NCI-H1436 (cell line): ENCODE measurements around the gene ZNF414.
"Not testable (repeated sequence)": the region's sequence is repeated elsewhere in the genome, so short reads cannot be mapped to it uniquely, and the experiment has no call there.

Experiments
- DNase-seq: peaks from one replicate; lab custom pipeline; 2025; lab: John Stamatoyannopoulos, UW

Gene ZNF414, protein sequence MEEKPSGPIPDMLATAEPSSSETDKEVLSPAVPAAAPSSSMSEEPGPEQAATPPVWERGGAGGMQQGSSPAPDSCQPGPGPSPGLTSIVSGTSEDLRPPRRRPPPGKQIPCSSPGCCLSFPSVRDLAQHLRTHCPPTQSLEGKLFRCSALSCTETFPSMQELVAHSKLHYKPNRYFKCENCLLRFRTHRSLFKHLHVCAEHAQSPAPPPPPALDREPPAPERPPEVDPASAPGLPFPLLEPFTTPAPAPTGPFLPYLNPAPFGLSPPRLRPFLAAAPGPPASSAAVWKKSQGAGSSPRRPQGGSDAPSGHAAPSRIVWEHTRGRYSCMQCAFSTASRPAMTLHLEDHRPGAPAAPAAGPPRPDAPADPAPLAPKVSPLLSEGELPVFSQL

DNA sequence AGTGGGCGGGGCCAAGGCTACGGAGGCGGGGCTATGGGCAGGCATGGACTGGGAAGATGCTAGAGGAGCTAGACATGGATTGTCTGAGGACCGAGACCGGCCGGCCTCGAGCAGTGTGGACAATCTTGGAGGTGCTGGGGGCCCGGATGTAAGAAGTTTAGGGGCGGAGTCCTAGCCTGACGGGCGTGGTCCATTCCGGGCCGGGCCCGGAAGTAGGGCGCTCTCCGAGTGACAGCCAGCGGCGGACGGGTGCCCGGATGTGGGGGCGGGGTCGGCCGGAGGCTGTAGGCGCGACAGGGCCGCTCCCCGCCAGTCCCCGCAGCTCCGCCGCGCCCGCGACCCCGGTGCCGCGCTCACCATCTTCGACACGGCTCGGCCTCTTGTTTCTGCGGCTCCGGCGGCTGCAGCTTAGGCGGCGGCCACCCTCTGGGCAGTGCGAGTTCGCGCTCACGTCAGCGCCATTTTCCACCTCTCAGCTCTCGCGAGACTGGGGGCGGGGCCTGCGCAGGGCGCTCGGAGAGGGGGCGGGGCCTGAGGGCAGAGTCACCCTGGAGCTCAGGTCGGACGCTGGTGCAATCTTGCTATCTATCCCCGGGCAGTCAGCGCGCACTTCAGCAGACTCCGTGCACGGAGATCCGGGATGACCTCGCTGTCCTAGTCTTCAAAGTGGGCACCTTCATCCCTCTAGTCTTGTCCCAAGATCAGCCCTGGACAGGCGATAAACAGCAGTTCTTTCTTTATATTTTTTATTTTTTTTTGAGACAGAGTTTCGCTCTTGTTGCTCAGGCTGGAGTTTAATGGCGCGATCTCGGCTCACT is at the start of gene ZNF414:
Gene ZNF414 (minus strand): TSS at position 481 of the 818 bp plus-strand sequence. CDS start 121 bp downstream, at position 360.
- DNase-seq: peak; percentile 94

DNA sequence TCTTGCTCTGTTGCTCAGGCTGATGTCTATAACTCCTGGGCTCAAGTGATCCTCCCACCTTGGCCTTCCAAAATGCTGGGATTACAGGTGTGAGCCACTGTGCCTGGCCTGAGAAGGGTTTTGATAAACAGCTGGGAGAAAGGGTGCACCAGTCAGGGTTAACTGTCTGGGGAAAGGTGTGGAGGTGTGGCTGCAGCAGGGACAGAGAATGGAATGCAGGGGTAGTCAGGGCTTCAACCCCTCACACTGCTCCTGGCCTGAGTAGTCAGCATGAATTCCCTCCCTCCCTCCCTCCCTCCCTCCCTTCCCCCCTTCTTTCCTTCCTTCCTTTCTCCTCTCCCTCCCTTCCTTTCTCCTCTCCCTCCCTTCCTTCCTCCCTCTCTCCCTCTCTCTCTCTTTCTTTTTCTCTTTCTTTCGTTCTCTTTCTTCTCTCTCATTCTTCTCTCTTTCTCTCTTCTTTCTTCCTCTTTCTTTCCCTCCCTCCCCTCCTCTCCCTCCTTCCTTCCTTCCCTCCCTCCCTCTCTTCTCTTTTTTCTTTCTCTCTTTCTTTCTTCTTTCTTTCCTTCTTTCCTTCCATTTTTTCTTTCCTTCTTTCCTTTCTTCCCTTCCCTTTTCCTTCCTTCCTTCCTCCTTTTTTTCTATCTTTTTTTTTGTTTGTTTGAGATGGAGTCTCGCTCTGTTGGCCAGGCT is 47.3 kb upstream of the ZNF414 start:
- DNase-seq: no peak

DNA sequence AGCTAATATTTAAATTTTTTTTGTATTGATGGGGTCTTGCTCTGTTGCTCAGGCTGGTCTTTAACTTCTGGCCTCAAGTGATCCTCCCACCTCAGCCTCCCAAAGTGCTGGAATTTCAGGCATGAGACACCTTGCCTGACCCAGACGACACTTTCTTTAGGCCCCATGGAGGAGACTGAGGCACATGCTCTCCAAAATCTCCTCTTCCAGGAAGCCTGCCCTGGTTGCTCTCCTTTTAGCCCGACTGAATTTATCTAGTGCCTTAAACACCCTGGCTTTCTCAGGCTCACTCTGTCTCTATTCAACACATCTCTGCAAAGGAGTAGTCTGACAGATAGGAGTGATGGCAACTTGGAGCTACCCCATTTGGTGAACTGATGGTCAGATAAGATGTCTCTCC is 44.4 kb upstream of the ZNF414 start:
- DNase-seq: no peak

DNA sequence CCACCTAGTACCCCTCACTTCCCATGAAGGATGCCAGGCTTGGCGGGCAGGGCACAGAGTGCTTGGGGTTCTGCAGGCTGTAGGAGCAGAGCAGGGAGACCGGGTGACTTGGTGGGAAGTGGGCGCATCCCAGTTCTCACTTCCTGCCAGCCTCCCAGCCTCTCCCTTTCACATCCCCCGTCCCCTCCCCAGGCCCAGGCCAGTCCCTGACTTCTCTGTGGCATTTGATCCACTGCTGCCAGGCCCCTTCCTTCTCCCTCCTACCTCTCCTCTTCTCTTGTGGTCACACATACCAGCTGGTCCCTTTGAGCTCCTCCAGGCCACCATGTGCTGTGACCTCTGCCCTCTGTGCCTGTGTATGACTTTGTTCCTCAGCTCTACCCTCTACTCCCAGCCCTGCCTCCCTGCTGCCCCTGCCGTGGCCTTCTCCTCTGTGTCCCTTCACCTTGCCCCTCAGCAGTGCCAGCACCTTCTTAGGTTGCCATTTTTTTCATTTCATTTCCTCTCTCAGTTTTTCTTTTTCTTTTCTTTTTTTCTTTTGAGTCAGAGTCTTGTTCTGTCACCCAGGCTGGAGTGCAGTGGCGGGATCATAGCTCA is 43.8 kb upstream of the ZNF414 start:
- no peak for DNase-seq

DNA sequence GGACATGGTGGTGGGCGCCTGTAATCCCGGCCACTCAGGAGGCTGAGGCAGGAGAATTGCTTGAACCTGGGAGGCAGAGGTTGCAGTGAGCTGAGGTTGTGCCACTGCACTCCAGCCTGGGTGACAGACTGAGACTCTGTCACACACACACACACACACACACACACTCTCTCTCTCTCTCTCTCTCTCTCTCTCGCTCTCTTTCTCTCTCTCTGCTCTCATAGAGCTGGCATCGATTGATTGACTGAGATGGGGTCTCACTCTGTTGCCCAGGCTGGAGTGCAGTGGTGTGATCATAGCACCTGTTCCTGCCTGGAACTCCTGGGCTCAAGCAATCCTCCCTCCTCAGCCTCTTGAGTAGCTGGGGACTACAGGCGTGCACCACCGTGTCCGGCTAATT is 39.8 kb upstream of the ZNF414 start:
- not testable (repeated sequence) for DNase-seq

DNA sequence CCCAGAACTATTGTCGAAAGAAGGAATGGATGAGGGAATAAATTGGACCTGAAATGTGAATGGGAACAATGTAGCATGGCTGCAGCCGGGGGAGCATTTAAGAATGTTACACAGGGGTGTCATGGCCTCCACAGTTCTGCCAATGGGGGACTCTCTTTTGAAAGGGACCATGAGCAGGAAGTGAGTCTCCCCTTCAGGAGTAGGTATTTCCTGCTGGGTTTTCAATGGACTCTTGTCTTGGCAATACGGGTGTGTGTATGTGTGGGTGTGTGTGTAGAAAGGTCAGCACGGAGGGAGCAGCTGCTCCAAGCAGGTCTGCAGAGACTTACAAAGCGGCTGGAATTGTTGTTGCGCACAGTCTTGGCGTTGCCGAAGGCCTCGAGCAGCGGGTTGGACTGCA is 38.8 kb upstream of the ZNF414 start:
- DNase-seq: no peak

DNA sequence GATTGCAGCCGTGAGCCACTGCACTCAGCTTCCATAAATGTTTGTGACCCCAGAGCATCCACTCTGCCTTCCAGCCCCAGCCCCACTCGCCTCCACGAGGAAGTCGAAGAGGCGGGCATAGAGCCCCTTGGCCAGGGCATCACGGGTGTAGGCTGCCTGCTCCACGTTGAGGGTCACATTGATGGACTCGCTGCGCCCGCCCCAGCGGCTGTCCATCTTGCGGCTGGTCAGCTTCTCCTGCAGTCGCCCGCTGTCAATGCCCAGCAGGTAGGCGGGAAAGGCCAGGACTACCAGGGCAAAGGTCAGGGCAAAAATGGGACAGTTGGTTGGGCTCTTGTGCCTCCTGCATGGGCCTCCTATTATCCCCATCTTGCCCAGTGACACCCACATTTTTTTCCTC is 36.1 kb upstream of the ZNF414 start:
- DNase-seq: no peak

DNA sequence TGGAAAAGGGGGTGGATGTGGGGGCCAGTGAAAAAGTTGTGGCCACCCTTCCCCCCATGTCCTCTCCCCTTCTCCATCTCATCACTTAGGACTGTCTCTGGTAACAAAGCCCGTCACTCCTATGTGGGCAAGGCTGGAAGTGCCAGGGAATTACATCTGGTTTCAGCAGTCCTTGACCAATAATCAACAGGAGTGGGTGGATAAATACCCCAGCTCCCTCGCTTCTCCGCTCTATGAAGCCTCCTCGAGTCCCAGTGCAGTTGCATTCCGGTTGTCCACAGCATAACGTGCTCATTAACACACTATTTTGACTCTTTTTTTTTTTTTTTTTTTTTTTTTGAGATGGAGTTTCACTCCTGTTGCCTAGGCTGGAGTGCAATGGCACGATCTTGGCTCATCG is 31.8 kb upstream of the ZNF414 start:
- no peak for DNase-seq

DNA sequence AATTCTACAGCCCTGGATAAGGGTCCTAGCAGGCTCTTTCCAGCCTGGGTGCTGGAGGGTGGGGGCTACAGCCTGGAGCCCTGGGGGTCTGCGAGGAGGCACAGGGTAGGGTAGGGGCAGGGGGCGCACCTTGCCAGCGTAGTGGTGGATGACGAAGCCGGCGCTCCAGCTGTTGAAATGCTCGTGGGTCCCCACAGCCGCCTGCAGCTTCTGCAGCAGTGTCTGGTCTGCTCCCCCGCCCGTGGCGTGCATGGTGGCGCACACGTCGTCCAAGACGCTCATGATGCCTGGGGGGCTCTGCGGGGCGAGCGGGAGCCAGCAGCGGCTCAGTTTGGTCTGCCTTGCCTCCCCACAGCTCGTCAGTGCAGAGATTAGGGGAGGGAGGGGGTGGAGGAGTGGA is 30.2 kb upstream of the ZNF414 start:
- DNase-seq: no peak

DNA sequence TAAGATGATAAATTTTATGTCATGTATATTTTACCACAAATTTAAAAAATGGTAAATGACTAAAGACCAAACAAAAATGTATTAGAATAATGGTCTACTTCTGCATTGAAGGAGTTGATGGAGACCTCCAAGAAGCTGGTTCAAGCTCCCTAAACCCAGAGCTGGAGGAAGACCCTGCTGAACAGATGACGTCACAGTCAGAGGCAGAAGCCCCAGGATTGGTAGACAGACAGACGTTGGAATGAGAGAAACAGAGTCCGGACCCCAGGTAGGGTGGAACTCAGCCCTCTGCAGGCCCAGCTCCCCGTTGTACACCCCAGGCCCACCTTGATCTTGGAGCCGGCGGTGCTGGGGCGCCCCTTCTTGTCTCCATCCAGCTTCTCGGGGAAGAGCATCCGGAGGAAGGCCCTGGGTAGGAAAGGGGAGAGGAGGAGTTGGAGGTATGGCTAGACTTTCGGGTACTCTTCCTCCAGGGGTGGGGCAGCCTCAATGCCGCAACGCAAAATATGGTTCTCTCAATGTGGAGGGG is 25.7 kb upstream of the ZNF414 start:
- DNase-seq: no peak

DNA sequence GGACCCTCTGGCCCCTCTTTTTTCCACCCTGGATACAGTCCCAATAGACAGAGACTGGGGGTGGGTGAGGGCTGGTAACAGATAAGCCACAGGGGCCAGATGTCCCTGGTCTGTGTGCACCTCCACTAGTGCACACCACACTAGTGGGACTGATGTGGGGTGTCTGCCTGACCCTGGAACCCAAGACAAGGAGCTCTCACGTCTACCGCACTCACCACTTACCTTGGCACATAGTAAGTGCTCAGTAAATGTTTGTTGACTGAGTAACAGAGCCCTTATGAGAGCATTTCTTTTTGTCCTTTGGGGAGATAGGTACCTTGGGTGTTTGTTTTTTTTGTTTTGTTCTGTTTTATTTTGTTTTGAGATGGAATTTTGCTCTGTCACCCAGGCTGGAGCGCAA is 23.1 kb upstream of the ZNF414 start:
- DNase-seq: no peak

DNA sequence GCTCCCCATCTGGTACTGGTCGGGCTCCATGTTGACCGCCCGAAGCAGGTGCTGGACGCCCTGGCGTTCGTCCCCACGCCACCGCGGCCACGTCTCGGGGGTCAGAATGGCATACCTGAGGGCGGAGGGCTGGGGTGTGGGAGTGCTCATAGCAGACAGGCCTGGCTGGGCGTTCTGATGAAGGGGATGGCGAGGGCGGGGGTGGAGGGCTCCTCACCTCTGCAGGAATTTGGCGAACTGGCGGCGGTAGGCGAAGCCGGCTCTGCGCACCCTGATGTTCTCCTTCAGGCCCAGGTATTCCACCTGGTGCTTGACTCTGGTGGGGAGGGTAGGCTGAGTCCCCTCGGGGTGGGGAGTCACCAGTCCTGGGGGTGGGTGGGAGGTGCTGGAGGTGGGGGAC is 22.3 kb upstream of the ZNF414 start:
- no peak for DNase-seq

DNA sequence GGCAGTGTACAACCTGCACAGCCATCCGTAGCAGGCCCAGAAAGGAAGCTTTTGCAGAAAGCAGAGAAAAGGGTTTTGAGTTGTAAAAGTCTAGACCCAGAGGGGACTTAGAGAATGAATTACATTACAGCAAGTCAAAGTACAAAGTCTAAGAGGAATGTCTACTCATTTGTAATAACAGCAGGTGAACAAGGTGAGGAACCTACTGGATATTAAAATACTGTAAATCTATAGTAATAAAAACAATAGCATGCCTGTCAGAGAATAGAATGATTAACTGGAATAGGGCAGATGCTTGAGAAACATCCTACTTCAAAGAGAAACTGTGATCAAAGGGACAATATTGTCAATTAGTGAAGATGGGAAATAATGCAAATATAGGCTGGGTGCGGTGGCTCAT is 18.3 kb upstream of the ZNF414 start:
- no peak for DNase-seq

DNA sequence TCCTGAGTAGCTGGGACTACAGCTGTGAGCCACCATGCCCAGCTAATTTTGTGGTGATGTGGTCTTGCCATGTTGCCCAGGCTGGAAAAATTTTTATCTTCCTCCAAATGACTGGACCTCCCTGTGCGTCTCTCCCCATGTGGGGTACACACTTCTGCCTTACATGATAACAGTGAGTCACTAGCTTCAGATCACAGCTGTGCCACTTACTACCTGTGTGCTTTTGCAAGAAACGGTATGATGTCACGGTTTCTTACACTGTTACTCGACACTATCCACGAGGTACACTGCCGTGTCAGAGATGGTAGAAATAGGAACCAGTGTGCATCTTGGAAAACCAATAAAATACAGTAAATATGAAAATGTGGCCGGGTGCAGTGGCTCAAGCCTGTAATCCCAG is 17.5 kb upstream of the ZNF414 start:
- no peak for DNase-seq

DNA sequence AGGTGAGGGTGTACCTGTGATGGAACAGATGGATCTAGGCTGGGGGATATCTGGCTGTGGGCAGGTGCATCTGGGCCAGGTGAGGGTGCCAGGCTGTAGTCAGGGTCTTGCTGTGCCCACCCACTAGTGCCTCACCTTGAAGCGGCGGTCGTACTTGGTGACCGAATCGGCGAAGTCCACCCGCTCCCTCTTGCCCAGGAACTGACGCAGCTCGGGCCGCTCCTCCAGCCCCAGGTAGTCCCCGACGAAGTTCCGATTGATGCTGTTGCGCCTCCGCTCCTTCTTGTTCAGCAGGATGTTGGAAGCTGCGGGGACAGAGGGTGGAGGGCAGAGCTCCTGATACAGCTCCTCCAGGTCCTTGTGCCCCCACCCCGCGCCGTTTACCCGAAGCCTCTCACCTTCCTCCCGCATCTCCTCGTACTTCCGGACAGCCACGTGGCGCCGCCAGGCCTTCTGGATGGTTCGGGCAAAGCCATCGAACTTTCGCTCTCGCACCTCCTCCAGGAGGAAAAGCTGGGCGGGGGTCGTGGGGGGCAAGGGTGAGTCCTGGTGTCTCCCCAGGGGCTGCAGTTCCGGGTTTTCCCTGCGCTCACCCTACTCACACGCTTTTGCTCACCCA is 16.2 kb upstream of the ZNF414 start:
- no peak for DNase-seq

DNA sequence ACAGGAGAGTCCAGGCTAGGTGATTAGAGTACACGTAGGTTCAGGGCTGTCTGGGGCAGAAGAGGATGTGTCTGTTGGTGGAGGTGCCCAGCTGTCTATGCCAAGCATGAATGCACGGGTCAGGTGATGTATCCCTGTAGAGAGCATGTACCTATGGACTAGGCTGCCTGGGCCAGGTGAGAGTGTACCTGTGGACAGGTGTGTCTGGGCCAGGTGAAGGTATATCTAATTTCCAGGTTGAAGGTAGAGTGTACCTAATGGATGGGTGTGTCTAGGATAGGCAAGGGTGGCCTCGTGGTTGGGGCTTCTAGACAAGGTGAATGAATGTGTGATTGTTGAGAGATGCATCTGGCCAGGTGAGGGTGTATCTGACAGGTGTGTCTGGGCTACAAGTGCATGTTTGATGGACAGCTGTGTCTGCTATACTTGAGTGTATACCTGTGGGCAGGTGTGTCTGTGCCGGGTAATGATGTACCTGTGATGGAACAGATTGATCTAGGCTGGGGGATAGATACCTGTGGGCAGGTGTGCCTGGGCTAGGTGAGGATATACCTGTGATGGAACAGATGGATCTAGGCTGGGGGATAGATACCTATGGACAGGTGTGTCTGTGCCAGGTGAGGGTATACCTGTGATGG is 15.5 kb upstream of the ZNF414 start:
- DNase-seq: no peak

DNA sequence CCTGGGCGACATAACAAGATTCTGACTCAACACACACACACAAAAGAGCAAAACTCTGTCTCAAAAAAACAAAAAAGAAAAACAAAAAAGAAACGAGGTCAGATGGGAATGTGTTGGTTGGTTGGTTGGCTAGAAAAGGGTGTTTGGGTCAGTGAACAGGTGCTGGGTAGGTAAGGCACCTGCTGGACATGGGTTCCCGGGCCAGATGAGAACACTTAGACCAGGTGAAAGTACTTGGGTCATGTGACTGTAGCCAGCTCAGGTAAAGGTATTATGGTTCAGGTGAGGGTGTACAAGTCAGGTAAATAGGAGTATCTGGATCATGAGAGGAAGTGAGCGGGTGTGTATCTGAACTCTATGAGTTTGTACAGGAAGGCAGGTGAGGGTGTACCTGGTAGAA is 14.5 kb upstream of the ZNF414 start:
- no peak for DNase-seq

DNA sequence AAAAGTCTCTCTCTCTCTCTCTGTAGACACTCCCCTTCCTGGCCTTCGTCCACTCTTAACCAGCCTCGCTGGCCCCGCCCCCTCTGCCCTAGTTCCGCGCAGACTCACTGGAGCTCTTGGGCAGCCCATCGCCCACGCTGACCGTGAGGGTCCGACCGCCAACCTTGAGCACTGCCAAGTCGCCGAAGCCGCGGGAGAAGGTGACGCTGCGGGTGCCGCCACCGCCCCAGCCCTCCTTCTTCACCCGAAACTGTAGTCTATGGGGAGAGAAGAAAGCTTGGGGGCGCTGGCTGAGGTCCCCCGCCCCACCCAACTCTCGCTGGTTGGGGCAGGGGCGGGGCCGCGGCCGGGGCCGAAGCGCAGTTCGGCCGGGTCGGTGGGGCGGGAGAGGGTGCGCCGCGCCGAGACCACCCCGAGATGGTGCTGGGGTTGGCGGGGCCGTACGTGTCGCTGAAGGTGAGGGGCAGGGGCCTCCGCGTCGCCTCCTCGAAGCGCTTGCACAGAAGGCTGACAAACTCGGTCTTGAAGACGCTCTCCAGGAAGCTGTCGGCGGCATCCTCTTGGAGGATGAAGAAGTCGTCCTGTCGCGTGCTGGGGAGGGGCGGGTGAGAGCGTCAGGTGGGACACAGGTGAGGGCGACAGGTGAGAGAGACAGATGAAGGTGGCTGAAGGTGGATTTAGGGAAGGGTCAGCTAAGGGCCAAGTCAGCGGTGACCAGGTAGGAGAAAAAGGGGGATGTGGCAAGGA is 12.6 kb upstream of the ZNF414 start:
- DNase-seq: peak; percentile 87

DNA sequence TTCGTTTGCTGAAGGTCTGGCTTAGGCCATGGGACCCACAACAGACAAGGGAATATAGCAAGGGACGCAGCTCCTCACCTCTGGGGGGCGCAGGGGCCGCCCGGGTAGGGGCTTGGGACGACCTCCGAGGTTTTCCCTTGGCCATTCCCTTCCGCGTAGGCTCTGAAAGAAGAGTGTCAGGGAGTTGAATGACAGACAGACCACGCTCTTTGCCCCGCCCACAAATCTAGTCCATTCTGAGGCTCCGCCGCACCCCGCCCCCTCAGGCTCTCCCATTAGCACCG is 11.4 kb upstream of the ZNF414 start:
- DNase-seq: no peak

DNA sequence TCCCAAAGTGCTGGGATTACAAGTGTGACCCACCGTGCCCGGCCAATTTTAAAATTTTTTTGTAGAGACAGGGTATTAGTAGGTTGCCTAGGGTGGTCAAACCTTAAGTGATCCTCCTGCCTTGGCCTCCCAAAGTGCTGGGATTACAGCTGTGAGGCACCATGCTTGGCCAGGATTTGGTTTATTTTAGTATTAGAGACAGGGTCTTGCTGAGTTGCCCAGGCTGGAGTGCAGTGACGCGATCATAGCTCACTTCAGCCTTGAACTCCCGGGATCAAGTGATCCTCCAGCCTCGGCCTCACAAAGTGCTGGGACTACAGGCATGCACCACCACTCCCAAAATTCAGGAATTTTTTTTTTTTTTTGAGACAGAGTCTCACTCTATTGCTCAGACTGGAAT is 5.4 kb upstream of the ZNF414 start:
- DNase-seq: no peak

DNA sequence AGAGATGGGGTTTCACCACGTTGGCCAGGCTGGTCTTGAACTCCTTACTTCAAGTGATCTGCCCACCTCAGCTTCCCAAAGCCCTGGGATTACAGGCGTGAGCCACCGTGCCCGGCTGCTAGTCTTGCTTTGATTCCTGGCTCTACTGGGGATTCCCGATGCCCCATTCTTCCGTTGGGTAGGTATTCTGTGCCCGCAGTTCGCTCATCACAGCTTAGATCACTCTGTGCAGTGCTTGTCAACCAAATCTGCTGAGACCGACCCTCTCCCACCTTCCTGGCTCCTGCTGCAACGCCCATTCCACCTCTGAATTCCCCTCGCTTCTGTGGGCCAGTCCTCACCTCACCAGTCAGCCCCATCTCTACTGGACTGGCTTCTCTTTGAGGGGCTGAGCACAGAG is 4.6 kb upstream of the ZNF414 start:
- no peak for DNase-seq
